Body of pancreas (tissue), 4 donors: ENCODE results near the gene PTPRM. TPM values are rescaled to one million over a fixed set of nuclear protein-coding genes. Genes with fewer than 3 reads are reported as not detected.

Experiments used
- ATAC-seq: fragments of 150-250 bp; one replicate; pipeline ENCODE4 v1.9.1; 2016
- DNase-seq, 4 donors: peaks; one replicate each; pipeline ENCODE4 v3.0.0-alpha.2; 2019
- H3K27ac ChIP-seq, 4 donors: fragments of 200-600 bp; sonication (generic); 1 replicate in 3 of 4; 2 replicates in 1 of 4; pipeline versions ENCODE4 v1.5.1 to v1.6.1; 2016 to 2019; ENCODE audit warnings: mild to moderate bottlenecking in 1 of 4, mixed read lengths in 1 of 4, moderate library complexity in 1 of 4
- H3K27me3 ChIP-seq, 2 donors: fragments of 200-600 bp; sonication (generic); one replicate each; pipeline ENCODE4 v1.6.0; 2016; ENCODE audit warnings: mild to moderate bottlenecking in 1 of 2
- H3K36me3 ChIP-seq, 2 donors: fragments of 200-600 bp; sonication (generic); replicated peaks in 1 of 2; 2 replicates each; pipeline ENCODE4 v1.5.1; 2016; ENCODE audit warnings: low read depth in 2 of 2; ENCODE audit not compliant: insufficient read depth in 1 of 2
- H3K4me1 ChIP-seq: fragments of 200-600 bp; sonication (generic); one replicate; pipeline ENCODE4 v1.6.0; 2016
- H3K4me3 ChIP-seq, 2 donors: fragments of 200-600 bp; sonication (generic); 1 replicate in 1 of 2; 2 replicates in 1 of 2; pipeline ENCODE4 v1.5.1; 2016 to 2019
- H3K9me3 ChIP-seq, 3 donors: fragments of 200-600 bp; sonication (generic); 1 replicate in 2 of 3; 2 replicates in 1 of 3; pipeline ENCODE4 v1.5.1; 2016
- POLR2A ChIP-seq, 3 donors: fragments of 450-650 bp; IDR thresholded peaks; one replicate each; pipeline ENCODE4 v1.6.1; 2016; ENCODE audit warnings: antibody characterized with exemption in 3 of 3, mild to moderate bottlenecking in 2 of 3
- WGBS, 2 donors: methylation state at CpG; one replicate each; pipeline ENCODE4 v1.1.5; 2017; 5-methylcytosine and 5-hydroxymethylcytosine counted together
- intact Hi-C: fragments of 100-400 bp; cut with DNase I; formaldehyde crosslinking; loops from one replicate; pipeline ENCODE4 v1.15.1; 2023
- total RNA-seq, 2 donors: library from RNA; depleted of rRNA; stranded (reverse); fragments of >200 nt; gene quantifications; one replicate each; pipeline ENCODE4 v1.1.0, GENCODE V29; 2016
- TF ChIP-seq, protein P1 (sequence below), 7 experiments: fragments of 450-650 bp in 4 of 7; fragments of 200-600 bp in 3 of 7; sonication (generic) in 3 of 7; IDR thresholded peaks; one replicate each; pipeline ENCODE4 v1.5.1; 2016 to 2019; ENCODE audit warnings: antibody characterized with exemption in 7 of 7

The PTPRM gene
- total RNA-seq, 2 donors from 2014 or later = 38.2 to 48.0 TPM

DNA sequence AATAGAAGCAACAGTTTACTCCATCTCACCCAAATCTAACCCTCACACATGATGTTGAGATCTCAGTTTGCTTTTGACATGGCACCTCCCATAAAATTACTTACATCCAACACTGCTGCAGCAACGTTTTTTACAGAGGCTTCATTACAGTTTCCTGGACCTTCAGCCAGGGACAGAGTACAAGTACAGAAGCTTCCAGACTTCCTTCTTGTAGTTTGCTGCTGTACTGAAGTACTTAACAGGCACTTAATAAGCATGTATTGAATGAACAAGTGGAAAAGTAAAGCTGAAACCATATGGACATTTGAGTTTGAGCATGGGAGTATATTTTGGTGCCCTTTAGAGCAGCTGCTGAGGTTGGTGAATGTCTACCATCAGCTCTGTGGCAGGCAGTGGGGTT is 514.2 kb downstream of the PTPRM start:
- intact Hi-C loops = no loop called here
- H3K4me3 ChIP-seq = no peak overlapping the region
- H3K4me1 ChIP-seq = no peaks in the 10 kb centered on the region
- ATAC-seq = no peak
- no peak for DNase-seq
- no peaks in the 10 kb centered on the region for H3K36me3 ChIP-seq
- TF ChIP-seq POLR2A (IDR thresholded peaks at IDR 0.05) = no peak
- TF ChIP-seq, protein P1, sequence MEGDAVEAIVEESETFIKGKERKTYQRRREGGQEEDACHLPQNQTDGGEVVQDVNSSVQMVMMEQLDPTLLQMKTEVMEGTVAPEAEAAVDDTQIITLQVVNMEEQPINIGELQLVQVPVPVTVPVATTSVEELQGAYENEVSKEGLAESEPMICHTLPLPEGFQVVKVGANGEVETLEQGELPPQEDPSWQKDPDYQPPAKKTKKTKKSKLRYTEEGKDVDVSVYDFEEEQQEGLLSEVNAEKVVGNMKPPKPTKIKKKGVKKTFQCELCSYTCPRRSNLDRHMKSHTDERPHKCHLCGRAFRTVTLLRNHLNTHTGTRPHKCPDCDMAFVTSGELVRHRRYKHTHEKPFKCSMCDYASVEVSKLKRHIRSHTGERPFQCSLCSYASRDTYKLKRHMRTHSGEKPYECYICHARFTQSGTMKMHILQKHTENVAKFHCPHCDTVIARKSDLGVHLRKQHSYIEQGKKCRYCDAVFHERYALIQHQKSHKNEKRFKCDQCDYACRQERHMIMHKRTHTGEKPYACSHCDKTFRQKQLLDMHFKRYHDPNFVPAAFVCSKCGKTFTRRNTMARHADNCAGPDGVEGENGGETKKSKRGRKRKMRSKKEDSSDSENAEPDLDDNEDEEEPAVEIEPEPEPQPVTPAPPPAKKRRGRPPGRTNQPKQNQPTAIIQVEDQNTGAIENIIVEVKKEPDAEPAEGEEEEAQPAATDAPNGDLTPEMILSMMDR (IDR thresholded peaks at IDR 0.05) = no peak
- no peaks in the 10 kb centered on the region for H3K27me3 ChIP-seq
- no peak overlapping the region for H3K27ac ChIP-seq
- 38 to 48% methylated on average over 1 of the region's 1 CpG for WGBS, 2 donors
- no peaks in the 10 kb centered on the region for H3K9me3 ChIP-seq

DNA sequence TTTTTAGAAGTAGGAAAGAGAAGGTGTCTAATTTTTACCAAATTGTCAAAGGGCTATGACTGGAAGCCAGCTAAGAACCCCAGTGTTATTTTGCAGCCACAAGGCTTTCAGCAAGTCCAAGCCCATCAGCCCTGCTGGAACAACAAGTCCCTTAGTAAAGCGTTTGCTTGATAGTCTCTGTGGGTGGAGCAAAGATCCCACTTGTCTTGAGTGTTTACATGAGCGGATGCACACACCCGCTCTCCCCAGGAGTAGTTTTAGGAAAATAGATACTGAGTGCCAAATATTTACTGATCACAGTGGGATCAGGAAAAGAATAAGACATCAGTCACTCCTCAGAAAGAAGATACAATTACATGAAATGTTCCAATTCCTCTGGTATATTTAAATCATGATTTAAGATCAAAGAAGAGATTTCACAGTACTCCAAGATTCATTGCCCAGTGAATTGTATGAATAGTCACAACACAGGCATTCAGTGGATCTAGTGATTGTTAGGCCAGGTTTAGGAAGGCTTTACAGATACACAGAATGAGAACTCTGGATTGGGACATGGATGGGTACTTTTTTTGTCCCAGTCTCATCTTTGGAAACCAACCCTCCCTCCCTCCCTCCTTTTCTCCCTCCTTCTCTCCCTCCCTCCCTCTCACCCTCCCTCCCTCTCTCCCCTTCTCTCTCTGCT is 514.9 kb downstream of the PTPRM start:
- Histone ChIP-seq H3K4me3 (no peak overlapping the region), H3K27ac (no peak overlapping the region), H3K9me3 (no peaks in the 10 kb centered on the region), H3K27me3 (no peaks in the 10 kb centered on the region), H3K36me3 (no peaks in the 10 kb centered on the region), H3K4me1 (no peaks in the 10 kb centered on the region)
- 72 to 81% methylated on average over 3 of the region's 3 CpGs for WGBS, 2 donors
- intact Hi-C loops = no loop called here
- TF ChIP-seq, protein P1 (IDR thresholded peaks at IDR 0.05) = no peak
- TF ChIP-seq POLR2A (IDR thresholded peaks at IDR 0.05) = no peak
- ATAC-seq = no peak
- DNase-seq = no peak

DNA sequence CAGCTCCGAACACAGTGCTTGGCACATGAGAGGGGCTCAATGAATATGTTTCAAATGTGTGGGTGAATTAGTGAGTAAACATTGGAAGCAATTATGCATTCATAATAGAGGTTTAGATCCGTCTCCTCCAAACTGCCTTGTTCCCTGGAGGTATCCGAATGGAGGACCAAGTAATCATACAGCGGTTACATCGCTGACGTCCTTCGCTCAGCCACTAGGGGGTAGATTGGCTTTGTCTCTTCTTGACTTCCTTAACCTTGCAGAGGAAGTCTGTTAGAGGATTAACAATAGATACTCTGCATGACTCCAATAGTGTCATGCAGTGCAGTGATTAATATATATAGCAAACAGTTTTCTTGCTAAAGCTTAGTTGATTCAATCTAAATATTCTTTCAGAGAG is 517.0 kb downstream of the PTPRM start:
- ATAC-seq (peak; percentile 40), DNase-seq (peak; percentile 38 to 64 (median 42))
- Histone ChIP-seq H3K27ac (no peak overlapping the region), H3K36me3 (no peaks in the 10 kb centered on the region), H3K27me3 (no peaks in the 10 kb centered on the region), H3K4me3 (no peak overlapping the region), H3K4me1 (no peaks in the 10 kb centered on the region), H3K9me3 (no peaks in the 10 kb centered on the region)
- intact Hi-C loops = no loop called here
- TF ChIP-seq, protein P1 (IDR thresholded peaks at IDR 0.05) = peak; percentile 16 to 63 (median 44)
- no peak for TF ChIP-seq POLR2A (IDR thresholded peaks at IDR 0.05)
- 62 to 78% methylated on average over 7 of the region's 7 CpGs for WGBS, 2 donors

DNA sequence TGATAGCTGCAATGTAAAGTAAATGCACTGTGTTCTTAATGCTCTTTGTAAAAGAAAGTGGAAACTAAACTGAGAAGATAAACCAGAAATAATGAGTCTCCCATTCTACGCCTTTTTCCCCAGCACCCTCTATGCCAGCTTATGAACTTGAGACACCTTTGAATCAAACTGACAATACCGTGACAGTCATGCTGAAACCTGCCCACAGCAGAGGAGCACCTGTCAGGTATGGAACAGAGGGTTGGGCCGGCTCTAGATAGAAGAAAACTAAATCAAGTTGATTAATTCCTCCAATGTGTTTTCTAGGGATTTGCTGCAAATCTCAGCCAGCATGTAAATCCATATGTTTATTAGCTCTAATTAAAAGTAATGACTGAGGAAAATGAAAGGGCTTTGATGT is 521.5 kb downstream of the PTPRM start:
- H3K4me1 ChIP-seq = no peaks in the 10 kb centered on the region
- ATAC-seq (no peak), DNase-seq (no peak)
- TF ChIP-seq, protein P1 (IDR thresholded peaks at IDR 0.05) = no peak
- TF ChIP-seq POLR2A (IDR thresholded peaks at IDR 0.05) = no peak
- intact Hi-C loops = no loop called here
- H3K27ac ChIP-seq = no peak overlapping the region
- no peaks in the 10 kb centered on the region for H3K27me3 ChIP-seq
- H3K4me3 ChIP-seq = no peak overlapping the region
- WGBS, 2 donors = 89 to 91% methylated on average over 3 of the region's 3 CpGs
- H3K36me3 ChIP-seq = no peaks in the 10 kb centered on the region
- no peaks in the 10 kb centered on the region for H3K9me3 ChIP-seq

DNA sequence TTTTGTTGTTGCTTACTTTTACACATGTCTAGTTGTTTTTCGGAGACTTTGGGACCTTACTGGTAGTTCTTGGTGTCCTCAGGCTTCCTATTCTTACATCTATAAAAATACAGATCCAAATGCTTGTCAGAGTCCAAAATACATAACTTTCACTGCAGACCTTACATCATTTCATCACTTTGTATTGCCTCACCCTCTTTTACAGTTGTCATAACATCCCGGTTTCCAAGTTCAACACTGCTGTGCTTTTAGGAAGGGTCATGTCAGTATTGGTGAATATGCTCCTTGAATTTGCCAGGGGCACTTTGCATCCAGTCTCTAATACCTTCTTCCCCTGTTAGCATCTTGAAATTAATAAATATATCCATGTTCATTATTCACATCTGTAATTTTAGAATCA is 523.9 kb downstream of the PTPRM start:
- WGBS, 2 donors = 91 to 95% methylated on average over 2 of the region's 2 CpGs
- Histone ChIP-seq H3K9me3 (no peaks in the 10 kb centered on the region), H3K4me1 (no peaks in the 10 kb centered on the region), H3K27me3 (no peaks in the 10 kb centered on the region), H3K36me3 (no peaks in the 10 kb centered on the region), H3K4me3 (no peak overlapping the region), H3K27ac (no peak overlapping the region)
- no peak for ATAC-seq
- TF ChIP-seq POLR2A (IDR thresholded peaks at IDR 0.05) = no peak
- TF ChIP-seq, protein P1 (IDR thresholded peaks at IDR 0.05) = no peak
- intact Hi-C loops = no loop called here
- no peak for DNase-seq
